Left lung (tissue), 10 donors: ENCODE data around the gene MED29. TPM values are rescaled to one million over a fixed set of nuclear protein-coding genes. Genes with fewer than 3 reads are reported as not detected.

Experiments used
- ATAC-seq: fragments of 200-7000 bp; cut with Tn5 transposase; one replicate; pipeline ENCODE4 v1.9.1; 2020; ENCODE audit warnings: moderate library complexity
- DNase-seq, 4 donors: peaks; one replicate each; pipeline ENCODE4 v3.0.0-alpha.2; 2013 to 2020
- H3K27ac ChIP-seq, 2 donors: fragments of 200-600 bp; sonication (generic) in 1 of 2; one replicate each; pipeline versions ENCODE4 v1.5.0 to v1.8.0; 2020 to 2021
- H3K27me3 ChIP-seq, 2 donors: fragments of 200-600 bp; sonication (generic) in 1 of 2; one replicate each; pipeline versions ENCODE4 v1.5.0 to v1.8.0; 2020 to 2021
- H3K36me3 ChIP-seq, 2 donors: fragments of 200-600 bp; sonication (generic) in 1 of 2; one replicate each; pipeline versions ENCODE4 v1.5.0 to v1.8.0; 2020 to 2021
- H3K4me1 ChIP-seq, 2 donors: fragments of 200-600 bp; one replicate each; pipeline ENCODE4 v1.8.0; 2021
- H3K4me3 ChIP-seq, 2 donors: fragments of 200-600 bp; sonication (generic) in 1 of 2; one replicate each; pipeline versions ENCODE4 v1.5.0 to v1.8.0; 2020 to 2021; ENCODE audit warnings: mild to moderate bottlenecking in 1 of 2
- H3K9me3 ChIP-seq, 2 donors: fragments of 200-600 bp; sonication (generic) in 1 of 2; one replicate each; pipeline versions ENCODE4 v1.5.0 to v1.8.0; 2020 to 2021
- CTCF ChIP-seq, 2 donors: fragments of 200-600 bp; sonication (generic) in 1 of 2; IDR thresholded peaks; one replicate each; pipeline versions ENCODE4 v1.5.0 to v1.8.0; 2021; ENCODE audit warnings: antibody characterized with exemption in 2 of 2
- intact Hi-C, 2 donors: fragments of 100-400 bp; cut with DNase I; formaldehyde crosslinking; loops; one replicate each; pipeline versions ENCODE4 v1.11.2 to v1.14.2; 2022
- polyA plus RNA-seq, 6 donors: library from polyadenylated mRNA; unstranded; fragments of 120-200 nt; gene quantifications; one replicate each; pipeline ENCODE4 v1.2.1, GENCODE V29; 2013; ENCODE audit not compliant: insufficient read length in 6 of 6
- total RNA-seq, 2 donors: library from RNA; stranded (reverse); fragmentation: NEBNext Ultra II Directional; extraction: Animal tissue kit (Norgen Biotek cat#: 25700); gene quantifications; one replicate each; pipeline ENCODE4 v1.2.1, GENCODE V29; 2021
- donor health status: DM: no; HTN: yes; CAD: no.
- donor health status: DM: no; HTN: no; CAD: no.

MED29 gene
- total and polyA plus RNA-seq, 8 donors, result 28.7 to 43.4 (median 33.5) TPM

GRCh38 chr19:39409208-39410016 lies 18.2 kb downstream of the MED29 start:
- intact Hi-C loops, result no loop called here
- peak in 3 of 4 donors; percentile 91 to 98 (median 95) for DNase-seq

GRCh38 chr19:39410017-39410830 lies 19.0 kb downstream of the MED29 start:
- intact Hi-C loops, result no loop called here
- peaks cover 0 to 12% of the 10 kb centered on the region in 2 donors for H3K27me3 ChIP-seq
- peaks cover 11 to 62% of the 10 kb centered on the region in 2 donors for H3K4me1 ChIP-seq
- peaks cover 9 to 21% of the 10 kb centered on the region in 2 donors for H3K36me3 ChIP-seq
- peak; percentile 6 for ATAC-seq
- no peak for TF ChIP-seq CTCF (IDR thresholded peaks at IDR 0.05)
- H3K9me3 ChIP-seq, result no peaks in the 10 kb centered on the region
- DNase-seq, result peak in 3 of 4 donors; percentile 80 to 93 (median 84)
- H3K4me3 ChIP-seq, result peak overlapping the region; percentile 99 to 100
- peak overlapping the region; percentile 98 to 100 for H3K27ac ChIP-seq

More at GRCh38 chr19:39409208-39410016, 18.2 kb downstream of the MED29 start:
- Histone ChIP-seq H3K36me3 (peaks cover 9 to 21% of the 10 kb centered on the region in 2 donors), H3K9me3 (no peaks in the 10 kb centered on the region), H3K4me1 (peaks cover 11 to 62% of the 10 kb centered on the region in 2 donors), H3K27me3 (peaks cover 0 to 12% of the 10 kb centered on the region in 2 donors), H3K27ac (peak overlapping the region; percentile 98 to 100), H3K4me3 (peak overlapping the region; percentile 99 to 100)
- peak; percentile 26 for ATAC-seq
- no peak for TF ChIP-seq CTCF (IDR thresholded peaks at IDR 0.05)

DNA sequence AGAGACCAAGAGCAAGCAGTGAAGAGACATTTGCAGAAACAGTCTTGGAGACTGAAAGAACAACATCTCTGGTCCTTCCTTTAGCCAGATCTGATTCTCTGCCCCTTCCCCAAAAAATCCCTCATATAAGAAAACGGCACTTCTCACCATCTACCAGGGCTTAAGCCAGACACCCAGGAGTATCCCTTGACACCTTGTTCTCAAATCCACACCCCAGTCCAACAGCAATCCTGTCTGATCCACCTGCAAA lies 19.6 kb downstream of the MED29 start:
- TF ChIP-seq CTCF (IDR thresholded peaks at IDR 0.05), result no peak
- Histone ChIP-seq H3K36me3 (peaks cover 9 to 21% of the 10 kb centered on the region in 2 donors), H3K9me3 (no peaks in the 10 kb centered on the region), H3K27me3 (peaks cover 0 to 12% of the 10 kb centered on the region in 2 donors), H3K4me1 (peaks cover 11 to 61% of the 10 kb centered on the region in 2 donors), H3K27ac (peak overlapping the region; percentile 98 to 100), H3K4me3 (peak overlapping the region in 1 of 2 donors; percentile 100)
- ATAC-seq, result no peak
- no peak for DNase-seq
- intact Hi-C loops, result no loop called here

DNA sequence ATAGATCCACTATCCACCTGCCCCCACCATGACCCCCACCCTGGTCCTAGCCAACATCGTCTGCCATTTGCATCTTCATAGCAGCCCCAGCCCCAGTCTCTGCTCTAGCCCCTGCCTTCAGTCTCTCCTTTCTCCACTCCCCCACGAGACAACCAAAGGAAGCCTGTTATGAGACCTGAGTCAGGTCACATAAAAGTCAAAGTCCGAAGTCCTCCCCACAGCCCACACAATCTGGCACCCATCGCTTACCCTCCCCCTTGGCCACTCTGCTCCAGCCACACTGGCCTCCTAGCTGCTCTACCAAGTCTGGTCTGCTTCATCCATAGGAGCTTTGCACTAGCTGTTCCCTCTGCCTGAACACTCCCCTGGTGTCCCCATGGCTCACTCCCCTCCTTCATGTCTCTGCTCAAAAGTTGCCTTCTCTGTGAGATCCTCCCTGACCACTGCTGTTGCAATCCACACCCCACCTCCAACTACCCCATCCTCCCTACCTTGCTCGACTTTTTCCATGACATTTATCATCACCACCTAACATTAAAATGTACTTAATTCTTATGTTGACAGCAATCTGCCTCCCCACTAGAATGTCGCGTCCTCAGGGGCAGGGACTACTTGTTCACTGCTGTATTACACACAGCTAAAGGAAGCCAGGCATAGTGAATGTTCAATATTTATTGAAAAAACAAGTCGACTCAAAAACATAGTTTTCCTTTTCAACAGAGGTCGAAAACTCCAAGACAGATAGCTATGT lies 20.1 kb downstream of the MED29 start:
- ATAC-seq, result no peak
- intact Hi-C loops, result no loop called here

More for the DNA sequence above, 20.1 kb downstream of the MED29 start:
- peak overlapping the region in 1 of 2 donors; percentile 100 for H3K4me3 ChIP-seq
- peaks cover 0 to 12% of the 10 kb centered on the region in 2 donors for H3K27me3 ChIP-seq
- TF ChIP-seq CTCF (IDR thresholded peaks at IDR 0.05), result no peak
- no peaks in the 10 kb centered on the region for H3K9me3 ChIP-seq
- peak in 2 of 4 donors; percentile 38 to 55 for DNase-seq
- H3K36me3 ChIP-seq, result peaks cover 9 to 21% of the 10 kb centered on the region in 2 donors
- peaks cover 11 to 58% of the 10 kb centered on the region in 2 donors for H3K4me1 ChIP-seq
- H3K27ac ChIP-seq, result peak overlapping the region; percentile 98 to 100
